Panc1 (cell line): Measurements from ENCODE around the gene CYP39A1.

Experiments
- SIN3A ChIP-seq: IDR thresholded peaks from 2 replicates; pipeline ENCODE4 v1.6.1; 2012; ENCODE audit warnings: low read depth, mild to moderate bottlenecking, low read length, moderate library complexity, borderline replicate concordance; ENCODE audit not compliant: insufficient read depth
- TCF7L2 ChIP-seq: IDR thresholded peaks from 2 replicates; pipeline ENCODE4 v1.6.1; 2011; ENCODE audit warnings: mild to moderate bottlenecking, low read depth, low read length, inconsistent platforms

DNA sequence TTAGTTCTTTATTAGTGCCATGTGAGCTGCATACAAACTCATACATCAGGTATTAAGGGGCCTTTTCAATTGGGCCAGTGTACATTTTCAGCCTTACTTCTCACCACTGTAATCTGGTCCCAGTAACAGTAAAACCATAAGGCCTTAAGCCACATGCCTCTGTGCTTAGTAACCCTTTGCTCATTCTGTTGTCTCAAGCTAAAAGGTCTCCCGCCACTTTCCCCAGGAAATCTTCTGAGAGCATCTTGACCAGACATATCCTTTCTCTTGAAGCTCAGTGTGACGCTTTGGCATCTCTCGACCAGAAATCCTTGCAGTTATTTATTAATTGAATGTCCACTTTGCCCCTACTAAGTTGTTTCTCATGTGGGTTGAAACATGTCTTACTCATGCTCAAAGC, 68.0 kb downstream of the CYP39A1 start:
- TF ChIP-seq TCF7L2, result no peak
- TF ChIP-seq SIN3A, result no peak
